Measurements from ENCODE around the gene ZNF254. TPM values are rescaled to one million over a fixed set of nuclear protein-coding genes. Genes with fewer than 3 reads are reported as not detected.

The ZNF254 gene
- total and polyA plus RNA-seq, 9 of the 15 experiments (the other 6 are each of a cell fraction or from before 2014, with no cell fraction given): 10.7 to 22.1 (median 14.2) TPM

GRCh38 chr19:24086974-24087595 lies at the start of gene ZNF254 (continued):
- TF ChIP-seq, protein P1, sequence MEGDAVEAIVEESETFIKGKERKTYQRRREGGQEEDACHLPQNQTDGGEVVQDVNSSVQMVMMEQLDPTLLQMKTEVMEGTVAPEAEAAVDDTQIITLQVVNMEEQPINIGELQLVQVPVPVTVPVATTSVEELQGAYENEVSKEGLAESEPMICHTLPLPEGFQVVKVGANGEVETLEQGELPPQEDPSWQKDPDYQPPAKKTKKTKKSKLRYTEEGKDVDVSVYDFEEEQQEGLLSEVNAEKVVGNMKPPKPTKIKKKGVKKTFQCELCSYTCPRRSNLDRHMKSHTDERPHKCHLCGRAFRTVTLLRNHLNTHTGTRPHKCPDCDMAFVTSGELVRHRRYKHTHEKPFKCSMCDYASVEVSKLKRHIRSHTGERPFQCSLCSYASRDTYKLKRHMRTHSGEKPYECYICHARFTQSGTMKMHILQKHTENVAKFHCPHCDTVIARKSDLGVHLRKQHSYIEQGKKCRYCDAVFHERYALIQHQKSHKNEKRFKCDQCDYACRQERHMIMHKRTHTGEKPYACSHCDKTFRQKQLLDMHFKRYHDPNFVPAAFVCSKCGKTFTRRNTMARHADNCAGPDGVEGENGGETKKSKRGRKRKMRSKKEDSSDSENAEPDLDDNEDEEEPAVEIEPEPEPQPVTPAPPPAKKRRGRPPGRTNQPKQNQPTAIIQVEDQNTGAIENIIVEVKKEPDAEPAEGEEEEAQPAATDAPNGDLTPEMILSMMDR (IDR thresholded peaks at IDR 0.05 in 2 of 3, conservative IDR thresholded peaks at IDR 0.05 in 1 of 3; ENCODE audit: insufficient read depth in 2 of 3, low read depth in 1 of 3, low read length in 3 of 3): no peak
- TF ChIP-seq, protein P2, sequence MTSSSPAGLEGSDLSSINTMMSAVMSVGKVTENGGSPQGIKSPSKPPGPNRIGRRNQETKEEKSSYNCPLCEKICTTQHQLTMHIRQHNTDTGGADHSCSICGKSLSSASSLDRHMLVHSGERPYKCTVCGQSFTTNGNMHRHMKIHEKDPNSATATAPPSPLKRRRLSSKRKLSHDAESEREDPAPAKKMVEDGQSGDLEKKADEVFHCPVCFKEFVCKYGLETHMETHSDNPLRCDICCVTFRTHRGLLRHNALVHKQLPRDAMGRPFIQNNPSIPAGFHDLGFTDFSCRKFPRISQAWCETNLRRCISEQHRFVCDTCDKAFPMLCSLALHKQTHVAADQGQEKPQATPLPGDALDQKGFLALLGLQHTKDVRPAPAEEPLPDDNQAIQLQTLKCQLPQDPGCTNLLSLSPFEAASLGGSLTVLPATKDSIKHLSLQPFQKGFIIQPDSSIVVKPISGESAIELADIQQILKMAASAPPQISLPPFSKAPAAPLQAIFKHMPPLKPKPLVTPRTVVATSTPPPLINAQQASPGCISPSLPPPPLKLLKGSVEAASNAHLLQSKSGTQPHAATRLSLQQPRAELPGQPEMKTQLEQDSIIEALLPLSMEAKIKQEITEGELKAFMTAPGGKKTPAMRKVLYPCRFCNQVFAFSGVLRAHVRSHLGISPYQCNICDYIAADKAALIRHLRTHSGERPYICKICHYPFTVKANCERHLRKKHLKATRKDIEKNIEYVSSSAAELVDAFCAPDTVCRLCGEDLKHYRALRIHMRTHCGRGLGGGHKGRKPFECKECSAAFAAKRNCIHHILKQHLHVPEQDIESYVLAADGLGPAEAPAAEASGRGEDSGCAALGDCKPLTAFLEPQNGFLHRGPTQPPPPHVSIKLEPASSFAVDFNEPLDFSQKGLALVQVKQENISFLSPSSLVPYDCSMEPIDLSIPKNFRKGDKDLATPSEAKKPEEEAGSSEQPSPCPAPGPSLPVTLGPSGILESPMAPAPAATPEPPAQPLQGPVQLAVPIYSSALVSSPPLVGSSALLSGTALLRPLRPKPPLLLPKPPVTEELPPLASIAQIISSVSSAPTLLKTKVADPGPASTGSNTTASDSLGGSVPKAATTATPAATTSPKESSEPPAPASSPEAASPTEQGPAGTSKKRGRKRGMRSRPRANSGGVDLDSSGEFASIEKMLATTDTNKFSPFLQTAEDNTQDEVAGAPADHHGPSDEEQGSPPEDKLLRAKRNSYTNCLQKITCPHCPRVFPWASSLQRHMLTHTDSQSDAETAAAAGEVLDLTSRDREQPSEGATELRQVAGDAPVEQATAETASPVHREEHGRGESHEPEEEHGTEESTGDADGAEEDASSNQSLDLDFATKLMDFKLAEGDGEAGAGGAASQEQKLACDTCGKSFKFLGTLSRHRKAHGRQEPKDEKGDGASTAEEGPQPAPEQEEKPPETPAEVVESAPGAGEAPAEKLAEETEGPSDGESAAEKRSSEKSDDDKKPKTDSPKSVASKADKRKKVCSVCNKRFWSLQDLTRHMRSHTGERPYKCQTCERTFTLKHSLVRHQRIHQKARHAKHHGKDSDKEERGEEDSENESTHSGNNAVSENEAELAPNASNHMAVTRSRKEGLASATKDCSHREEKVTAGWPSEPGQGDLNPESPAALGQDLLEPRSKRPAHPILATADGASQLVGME (CRISPR knock-in tag; IDR thresholded peaks at IDR 0.05): no peak
- TF ChIP-seq NR2C1 (IDR thresholded peaks at IDR 0.05): no peak
- no peak for TF ChIP-seq NR2C1 (tag; IDR thresholded peaks at IDR 0.05)
- TF ChIP-seq PHF20 (IDR thresholded peaks at IDR 0.05; ENCODE audit: partially characterized antibody): peak; percentile 76
- peak; percentile 86 for TF ChIP-seq PHF8 (IDR thresholded peaks at IDR 0.05; ENCODE audit: borderline replicate concordance, low read length)
- no peak for TF ChIP-seq MCM3 (IDR thresholded peaks at IDR 0.05)
- TF ChIP-seq MCM7 (IDR thresholded peaks at IDR 0.05): no peak
- no peak for TF ChIP-seq ZNF3 (CRISPR knock-in tag; IDR thresholded peaks at IDR 0.05)
- TF ChIP-seq, protein P3, sequence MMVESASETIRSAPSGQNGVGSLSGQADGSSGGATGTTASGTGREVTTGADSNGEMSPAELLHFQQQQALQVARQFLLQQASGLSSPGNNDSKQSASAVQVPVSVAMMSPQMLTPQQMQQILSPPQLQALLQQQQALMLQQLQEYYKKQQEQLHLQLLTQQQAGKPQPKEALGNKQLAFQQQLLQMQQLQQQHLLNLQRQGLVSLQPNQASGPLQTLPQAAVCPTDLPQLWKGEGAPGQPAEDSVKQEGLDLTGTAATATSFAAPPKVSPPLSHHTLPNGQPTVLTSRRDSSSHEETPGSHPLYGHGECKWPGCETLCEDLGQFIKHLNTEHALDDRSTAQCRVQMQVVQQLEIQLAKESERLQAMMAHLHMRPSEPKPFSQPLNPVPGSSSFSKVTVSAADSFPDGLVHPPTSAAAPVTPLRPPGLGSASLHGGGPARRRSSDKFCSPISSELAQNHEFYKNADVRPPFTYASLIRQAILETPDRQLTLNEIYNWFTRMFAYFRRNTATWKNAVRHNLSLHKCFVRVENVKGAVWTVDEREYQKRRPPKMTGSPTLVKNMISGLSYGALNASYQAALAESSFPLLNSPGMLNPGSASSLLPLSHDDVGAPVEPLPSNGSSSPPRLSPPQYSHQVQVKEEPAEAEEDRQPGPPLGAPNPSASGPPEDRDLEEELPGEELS (CRISPR knock-in tag; IDR thresholded peaks at IDR 0.05; ENCODE audit: borderline replicate concordance): no peak
- TF ChIP-seq ZNF431 (CRISPR knock-in tag; IDR thresholded peaks at IDR 0.05): no peak
- TF ChIP-seq FOXJ3 (CRISPR knock-in tag; IDR thresholded peaks at IDR 0.05): no peak
- no peak for TF ChIP-seq TBL1XR1 (IDR thresholded peaks at IDR 0.05; ENCODE audit: low read length in 2 of 2)
- TF ChIP-seq ZC3H8 (IDR thresholded peaks at IDR 0.05): no peak
- no peak for TF ChIP-seq ZNF639 (CRISPR knock-in tag; conservative IDR thresholded peaks at IDR 0.05 in 1 of 2, IDR thresholded peaks at IDR 0.05 in 1 of 2)

Measured in K562 (cell line).